GM12872 (cell line): ENCODE measurements around the gene GLE1.

ENCODE experiments used
- TF ChIP-seq, protein P1 (sequence below): IDR thresholded peaks from 3 replicates; pipeline ENCODE4 v1.5.1; 2011; ENCODE audit warnings: low read depth, mild to moderate bottlenecking, low read length, moderate library complexity; ENCODE audit not compliant: insufficient read depth

The GLE1 gene

GRCh38 chr9:128484686-128485413 lies 19.7 kb upstream of the GLE1 start:
- TF ChIP-seq, protein P1, sequence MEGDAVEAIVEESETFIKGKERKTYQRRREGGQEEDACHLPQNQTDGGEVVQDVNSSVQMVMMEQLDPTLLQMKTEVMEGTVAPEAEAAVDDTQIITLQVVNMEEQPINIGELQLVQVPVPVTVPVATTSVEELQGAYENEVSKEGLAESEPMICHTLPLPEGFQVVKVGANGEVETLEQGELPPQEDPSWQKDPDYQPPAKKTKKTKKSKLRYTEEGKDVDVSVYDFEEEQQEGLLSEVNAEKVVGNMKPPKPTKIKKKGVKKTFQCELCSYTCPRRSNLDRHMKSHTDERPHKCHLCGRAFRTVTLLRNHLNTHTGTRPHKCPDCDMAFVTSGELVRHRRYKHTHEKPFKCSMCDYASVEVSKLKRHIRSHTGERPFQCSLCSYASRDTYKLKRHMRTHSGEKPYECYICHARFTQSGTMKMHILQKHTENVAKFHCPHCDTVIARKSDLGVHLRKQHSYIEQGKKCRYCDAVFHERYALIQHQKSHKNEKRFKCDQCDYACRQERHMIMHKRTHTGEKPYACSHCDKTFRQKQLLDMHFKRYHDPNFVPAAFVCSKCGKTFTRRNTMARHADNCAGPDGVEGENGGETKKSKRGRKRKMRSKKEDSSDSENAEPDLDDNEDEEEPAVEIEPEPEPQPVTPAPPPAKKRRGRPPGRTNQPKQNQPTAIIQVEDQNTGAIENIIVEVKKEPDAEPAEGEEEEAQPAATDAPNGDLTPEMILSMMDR = no peak

DNA sequence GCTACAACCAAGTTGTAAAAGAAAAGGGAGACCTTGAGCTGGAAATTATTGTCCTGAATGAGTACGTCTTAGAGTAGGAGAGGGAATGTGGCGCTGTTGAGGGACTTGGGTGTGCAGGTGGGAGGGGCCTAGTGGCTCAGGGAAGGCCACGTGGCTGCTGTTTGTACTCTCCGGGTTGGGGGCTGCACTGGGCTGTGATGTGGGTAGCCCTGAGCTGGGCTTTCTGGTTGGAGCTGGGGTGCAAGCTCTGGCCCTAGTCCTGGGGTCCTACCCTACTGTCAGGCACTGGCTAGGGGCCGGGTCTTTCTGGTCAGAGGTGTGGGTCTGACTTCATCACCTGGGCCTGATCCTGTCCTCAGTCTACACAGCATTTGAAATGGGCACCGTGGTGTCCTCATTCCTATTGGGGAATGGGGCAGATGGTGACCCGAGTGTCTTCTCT lies 19.1 kb upstream of the GLE1 start:
- TF ChIP-seq, protein P1 = no peak

DNA sequence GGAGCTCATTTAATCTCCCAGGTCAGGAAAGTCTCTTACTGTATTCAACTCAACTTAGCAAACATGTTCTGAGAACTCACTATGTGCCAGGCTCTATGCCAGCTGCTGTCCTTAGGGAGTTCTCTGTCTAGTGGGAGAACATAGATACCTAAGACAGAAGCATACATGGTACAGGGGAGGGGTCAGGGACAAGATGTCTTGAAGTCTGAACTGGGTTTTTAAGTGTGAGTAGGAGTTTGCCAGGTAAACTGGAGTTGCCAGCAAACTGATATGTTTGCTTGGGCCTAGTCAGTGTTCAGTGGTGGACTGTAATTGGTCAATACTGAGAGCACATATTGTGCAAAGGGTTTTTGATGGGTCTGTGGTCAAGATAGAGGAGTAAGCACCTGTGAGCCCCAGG lies 18.3 kb upstream of the GLE1 start:
- TF ChIP-seq, protein P1 = no peak

GRCh38 chr9:128493424-128493823 lies 11.1 kb upstream of the GLE1 start:
- TF ChIP-seq, protein P1 = no peak

GRCh38 chr9:128494108-128494745 lies 10.3 kb upstream of the GLE1 start:
- TF ChIP-seq, protein P1 = no peak

GRCh38 chr9:128494746-128495129 lies 9.8 kb upstream of the GLE1 start:
- TF ChIP-seq, protein P1 = no peak

GRCh38 chr9:128495296-128495695 lies 9.2 kb upstream of the GLE1 start:
- TF ChIP-seq, protein P1 = no peak
